Measurements from ENCODE around the gene NEDD4L.

NEDD4L gene

DNA sequence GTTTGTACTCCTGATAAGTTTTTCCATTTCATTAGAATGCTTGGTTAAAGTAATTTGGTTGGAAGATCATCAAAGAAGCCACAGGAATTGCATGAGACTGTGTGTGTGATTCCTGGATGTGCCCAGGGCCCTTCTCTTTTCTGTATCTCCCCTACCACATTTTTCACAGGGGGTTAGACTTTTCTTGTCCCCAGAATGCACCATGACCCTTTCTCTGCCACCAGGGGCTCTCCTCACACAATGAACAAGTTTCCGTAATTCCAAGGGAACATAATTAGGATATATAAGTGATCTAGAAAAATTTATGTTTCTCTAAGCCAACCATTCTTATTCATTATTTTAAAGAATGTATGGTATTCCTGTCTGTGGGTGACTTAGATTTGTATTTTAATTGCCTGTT is 291.8 kb downstream of the NEDD4L start:
- DNase-seq: no peak

DNA sequence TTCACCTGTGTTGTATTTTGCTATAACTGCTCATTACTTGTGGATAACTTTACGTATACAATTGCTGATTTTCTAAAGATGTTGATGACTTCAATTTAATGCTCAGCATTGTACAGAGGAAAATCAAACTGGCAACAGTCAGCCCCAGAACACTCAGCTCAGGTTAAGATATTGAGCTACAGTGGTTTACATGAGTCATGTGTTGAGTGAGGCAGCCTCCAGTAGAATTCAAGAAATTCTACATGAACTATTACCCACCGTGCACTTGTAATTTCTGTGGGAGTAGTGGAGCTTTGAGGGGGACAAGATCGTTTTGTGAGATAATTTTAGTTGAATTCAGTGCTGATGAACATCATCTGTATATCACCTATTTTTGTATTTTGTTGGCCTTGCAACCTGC is 292.6 kb downstream of the NEDD4L start:
- DNase-seq: no peak

DNA sequence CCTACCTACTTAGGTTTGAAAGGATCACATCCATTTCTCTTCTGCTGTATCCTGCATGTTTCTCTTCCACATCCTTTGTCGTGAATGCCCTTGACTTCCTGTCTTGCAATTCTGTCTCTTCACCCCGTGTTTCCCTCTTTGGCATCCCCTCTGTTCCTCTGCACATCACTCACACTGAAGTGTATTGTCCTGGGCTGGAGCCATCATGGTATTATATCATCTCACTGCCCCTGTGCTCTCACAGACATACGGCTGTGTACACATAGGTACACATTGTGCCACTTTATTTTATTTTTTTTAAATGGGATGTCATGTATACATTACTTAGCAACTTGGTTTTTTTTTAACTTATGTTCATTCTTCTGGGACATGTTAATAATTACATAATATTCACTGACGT is 293.3 kb downstream of the NEDD4L start:
- no peak for DNase-seq

DNA sequence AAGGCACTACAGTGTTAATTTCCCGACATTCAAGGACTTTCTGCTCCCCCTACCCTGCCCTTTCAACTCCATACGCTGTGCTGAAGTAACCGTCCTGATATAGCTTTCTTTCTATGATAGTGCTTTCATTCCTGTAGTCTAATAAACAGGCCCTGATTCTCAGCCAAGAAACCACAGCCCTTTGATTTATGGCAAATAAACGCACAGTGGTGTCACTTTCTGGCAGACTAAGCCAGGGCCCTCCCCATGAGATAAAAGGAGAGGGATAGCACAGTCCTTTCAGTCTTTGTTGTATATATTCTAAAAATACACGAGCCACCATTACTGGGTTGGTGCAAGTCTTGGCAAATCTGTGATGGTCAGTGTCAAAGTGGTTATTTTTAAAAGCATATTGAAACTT is 293.7 kb downstream of the NEDD4L start:
- DNase-seq: no peak

DNA sequence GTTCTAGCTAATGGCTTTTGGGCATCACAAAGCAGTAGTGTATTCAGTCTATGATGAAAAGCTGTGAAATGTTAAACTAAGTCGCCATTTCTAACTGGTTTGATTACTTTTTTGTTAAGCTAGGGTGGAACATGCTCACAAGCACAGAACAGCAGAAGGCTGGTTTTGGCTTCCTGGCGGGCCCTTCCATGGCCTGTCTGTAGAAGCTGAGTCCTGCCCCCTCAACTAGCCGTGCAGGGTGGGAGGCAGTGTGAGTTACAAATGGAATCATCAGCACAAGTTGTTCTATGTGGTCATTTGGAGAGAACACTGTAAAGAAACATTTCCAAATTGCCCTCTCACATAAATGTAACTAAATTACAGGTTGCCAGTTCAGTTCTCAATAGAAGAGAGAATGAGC is 294.1 kb downstream of the NEDD4L start:
- no peak for DNase-seq

DNA sequence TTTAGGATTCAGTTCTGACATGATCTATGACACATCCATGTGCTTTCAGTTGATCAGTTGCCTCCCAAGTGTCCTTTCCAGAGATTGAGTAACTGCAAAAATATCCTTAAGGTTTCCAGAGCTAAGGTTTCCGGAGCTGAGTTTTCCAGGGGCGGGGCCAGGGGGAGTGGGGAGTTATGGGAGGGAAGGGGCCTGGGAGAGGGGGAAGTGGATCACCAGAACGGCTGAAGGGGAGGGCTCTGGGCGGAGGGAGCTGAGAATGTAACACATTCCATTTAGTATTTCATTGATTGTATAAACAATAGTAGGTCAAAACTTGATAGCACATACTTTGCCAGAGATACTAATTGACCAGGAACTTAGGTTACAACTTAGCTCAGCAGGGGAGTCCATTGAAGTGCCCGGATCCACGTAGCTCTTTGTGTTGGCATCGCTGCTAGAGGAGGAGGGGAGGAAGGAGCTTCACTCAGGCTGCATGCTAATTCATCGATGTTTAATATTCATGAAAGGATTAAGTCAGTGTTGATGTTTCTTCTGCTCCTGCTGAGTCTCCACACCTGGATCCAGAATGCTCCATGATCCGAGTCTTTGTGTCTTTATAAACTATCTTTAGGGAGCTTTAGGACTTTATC is 295.1 kb downstream of the NEDD4L start:
- no peak for DNase-seq

DNA sequence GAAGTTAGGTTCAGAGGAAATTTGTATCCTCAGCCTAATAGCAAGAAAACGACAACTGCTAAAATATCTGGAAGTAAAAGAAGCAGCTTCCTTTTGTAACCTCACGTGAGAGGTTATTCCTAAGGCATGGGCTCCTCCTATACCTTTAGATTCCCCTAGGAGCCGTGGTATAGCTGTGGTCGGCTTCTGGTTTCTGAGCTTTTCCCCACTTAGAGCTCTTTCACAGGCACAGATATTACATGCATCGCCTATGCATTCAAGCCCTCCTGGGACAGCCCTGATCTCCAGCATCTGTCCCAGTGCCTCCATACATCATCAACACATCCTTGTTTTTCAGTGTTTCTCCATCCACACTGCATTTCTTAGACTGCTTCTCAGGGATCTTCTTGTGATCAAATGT is 295.9 kb downstream of the NEDD4L start:
- DNase-seq: no peak

DNA sequence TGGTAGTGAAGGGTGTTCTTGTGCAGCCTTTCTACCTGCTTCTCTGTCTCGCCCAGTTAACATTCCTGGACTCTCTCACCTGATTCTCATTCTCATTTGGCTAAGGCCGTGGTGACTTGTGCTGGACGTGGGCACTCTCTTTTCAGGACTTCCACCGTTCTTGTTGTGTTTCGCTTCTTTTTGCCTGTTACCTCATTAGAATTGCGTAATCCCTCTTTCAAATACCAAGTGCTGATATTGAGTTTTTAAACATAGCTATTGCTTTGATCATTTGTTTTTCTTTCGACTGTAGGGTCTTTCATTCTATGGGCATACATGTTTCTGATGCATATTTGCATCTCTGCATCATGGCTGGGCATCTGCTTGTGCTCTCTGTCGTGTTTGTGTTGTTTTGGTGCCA is 297.9 kb downstream of the NEDD4L start:
- DNase-seq: no peak

DNA sequence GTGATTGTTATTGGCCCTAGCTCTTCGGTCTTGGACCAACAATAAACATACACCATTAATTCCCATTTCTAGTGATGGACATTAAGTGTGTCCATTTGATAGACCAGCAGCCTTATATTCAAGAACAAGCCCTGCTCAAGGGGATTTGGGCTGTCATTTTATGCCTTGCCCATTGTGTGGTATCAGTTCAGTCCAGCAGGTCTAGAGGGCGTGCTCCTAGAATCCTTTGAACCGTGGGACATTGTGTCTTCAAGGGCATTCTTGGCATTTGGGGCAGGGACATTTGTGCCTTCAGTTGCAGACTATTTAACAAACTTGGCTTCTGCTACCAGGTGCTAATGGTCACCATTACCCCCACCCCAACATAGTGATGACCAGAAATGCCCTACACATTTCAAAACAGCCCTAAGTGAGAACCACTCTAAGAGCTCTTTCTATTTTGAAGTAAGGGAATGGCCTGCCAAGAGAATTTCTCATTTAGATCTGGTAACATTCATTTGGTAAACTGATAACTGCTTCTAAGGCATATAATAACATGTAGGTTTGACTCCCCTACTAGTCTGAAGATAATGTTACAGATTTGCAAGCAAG is 300.1 kb downstream of the NEDD4L start:
- no peak for DNase-seq

DNA sequence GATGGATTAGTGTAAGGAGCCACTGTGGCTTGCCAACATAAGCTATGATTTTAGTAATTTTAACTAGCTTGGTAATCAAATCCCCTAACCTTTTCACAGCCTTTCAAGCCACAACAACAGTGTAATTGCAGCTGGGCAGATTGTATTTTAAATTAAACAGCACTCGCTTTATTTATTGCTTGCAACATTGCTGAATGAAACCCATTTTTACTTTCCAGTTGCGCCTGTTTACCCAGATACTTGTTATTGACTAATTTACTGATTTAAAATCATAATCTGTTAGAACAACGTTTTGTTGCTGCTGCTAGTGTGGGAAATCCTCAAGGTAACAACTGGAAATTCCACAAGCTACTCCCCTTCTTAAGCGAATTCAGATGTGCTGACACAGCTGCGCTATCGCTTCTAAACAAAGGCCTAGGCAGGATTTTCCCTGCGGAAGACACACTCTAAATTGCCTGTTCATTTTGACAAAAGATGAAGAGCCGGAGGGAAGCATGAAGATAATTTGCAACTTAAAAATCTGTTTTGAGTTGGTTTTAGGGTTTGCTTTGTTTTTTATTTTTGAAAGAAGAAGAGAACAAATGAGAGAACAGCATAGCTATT is 300.9 kb downstream of the NEDD4L start:
- DNase-seq: no peak

DNA sequence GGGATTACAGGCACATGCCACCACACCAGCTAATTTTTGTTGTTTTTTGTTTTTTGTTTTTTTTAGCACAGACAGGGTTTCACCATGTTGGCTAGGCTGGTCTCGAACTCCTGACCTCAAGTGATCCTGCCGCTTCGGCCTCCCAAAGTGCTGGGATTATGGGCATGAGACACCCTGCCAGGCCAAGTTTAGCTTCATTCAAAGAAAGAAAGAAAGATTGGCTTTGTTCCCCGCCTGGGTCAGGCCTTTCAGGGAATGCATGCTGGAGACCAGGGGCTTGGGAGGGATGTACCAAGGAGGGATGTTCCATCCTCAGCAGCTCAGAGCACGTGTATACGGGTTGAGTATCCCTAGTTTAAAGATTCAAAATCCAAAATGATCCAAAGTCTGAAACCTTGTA is 301.8 kb downstream of the NEDD4L start:
- DNase-seq: no peak

DNA sequence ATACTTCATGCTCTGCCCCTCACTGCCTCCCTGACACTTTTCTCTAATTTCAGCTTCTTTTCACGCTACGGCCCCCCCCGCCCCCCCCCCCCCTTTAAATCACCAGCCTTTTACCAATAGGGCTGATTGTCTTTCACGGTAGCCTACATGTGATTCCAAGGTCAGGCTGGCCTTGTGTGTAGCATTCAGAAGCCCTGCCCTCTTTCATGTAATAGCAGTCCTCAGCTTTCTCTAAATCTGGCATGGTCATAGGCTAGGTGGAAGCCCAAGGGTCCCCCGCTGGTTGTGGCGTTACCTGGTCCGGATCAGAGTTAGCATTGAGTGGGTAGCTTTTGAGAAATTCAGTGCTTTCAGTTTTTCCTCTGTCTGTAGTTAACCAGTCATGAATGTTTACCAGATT is 303.1 kb downstream of the NEDD4L start:
- no peak for DNase-seq

DNA sequence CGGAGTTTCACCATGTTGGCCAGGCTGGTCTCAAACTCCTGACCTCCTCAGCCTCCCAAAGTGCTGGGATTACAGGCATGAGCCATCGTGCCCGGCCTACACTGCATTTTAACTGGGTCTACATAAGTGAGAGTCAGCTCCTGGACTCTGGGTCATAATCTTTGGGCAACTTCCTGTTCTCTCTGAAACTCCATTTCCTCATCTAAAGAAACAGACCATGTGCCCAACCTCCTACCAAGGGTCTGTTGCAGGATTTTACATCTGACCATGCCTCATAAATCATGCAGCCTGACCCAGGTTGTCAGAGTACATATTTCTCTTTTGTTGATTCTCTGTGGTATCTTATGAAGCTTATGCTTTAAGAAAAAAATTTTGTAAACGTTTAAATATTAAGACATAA is 304.5 kb downstream of the NEDD4L start:
- DNase-seq: no peak

DNA sequence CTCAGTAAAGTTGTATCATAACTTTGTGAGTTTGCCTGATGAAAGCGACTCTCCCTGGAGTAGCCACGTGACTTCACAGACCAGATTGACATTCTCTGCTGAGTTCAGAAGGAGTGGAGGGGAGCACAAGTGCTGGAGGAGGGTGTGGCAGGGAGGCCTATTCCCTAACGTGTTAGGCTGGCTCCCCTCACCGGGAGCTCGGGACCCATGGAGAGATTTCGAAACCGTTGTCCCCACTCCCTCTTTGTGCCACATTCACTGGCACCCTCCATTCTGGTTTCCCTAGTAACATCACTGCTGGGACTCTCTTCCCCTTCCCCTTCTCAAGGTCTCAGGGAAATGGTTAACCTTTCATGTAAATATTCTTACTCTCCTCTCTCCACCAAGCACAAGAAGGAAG is 304.9 kb downstream of the NEDD4L start:
- DNase-seq: no peak

DNA sequence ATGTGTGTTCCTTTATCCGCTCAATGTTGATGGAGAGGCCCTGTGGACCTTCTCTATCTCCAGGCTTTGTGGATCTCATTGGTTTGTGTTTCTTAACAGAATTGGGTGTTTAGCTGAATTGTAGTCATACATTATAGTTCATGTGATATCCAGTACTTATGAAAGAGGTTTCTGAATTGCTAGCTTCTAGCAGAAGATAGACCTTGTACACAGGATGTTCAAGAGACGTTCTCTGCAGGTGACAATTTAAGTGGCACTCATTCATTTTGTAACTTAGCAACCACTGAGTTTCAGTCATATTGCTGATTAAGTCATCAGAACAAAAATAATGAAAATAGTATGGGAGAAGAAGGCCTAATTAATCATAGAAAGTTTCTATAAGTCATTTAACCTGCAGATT is 305.6 kb downstream of the NEDD4L start:
- no peak for DNase-seq

DNA sequence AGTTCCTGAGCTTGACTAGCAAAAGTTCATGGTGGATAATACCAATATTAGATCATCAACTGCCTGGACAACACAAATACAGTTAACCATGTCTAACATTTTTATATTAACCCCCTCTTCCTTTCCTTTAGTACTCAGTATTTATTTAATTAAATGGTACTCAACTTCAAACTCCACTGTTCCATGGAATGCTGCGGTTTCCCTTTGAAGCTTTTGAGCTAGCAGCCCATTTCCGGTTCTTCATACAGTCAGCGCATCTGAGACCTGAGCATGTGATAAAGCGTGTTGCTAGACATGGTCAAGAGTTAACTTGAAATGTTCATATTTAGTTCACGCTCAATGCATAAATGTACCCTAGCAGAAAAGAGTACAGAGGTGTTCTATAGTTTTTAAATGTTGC is 306.5 kb downstream of the NEDD4L start:
- no peak for DNase-seq

DNA sequence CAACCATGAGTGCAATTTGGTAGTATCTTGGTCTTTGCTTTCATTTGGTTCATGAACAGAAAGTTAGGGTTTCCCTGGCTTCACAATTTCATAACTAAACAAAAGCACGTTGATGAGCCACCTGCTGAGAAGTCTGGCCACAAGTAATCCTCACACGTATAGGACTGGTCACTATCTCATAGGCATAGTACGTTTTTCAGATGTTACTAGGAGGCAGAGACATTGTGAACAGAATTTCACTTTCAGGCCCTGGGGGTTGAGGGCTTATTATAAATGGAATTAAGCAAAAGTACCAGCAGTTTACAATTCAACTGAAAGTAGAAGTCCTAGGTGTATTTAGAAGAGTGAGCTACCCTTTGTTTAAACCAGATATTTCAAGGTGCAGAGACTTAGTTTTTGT is 307.8 kb downstream of the NEDD4L start:
- no peak for DNase-seq

DNA sequence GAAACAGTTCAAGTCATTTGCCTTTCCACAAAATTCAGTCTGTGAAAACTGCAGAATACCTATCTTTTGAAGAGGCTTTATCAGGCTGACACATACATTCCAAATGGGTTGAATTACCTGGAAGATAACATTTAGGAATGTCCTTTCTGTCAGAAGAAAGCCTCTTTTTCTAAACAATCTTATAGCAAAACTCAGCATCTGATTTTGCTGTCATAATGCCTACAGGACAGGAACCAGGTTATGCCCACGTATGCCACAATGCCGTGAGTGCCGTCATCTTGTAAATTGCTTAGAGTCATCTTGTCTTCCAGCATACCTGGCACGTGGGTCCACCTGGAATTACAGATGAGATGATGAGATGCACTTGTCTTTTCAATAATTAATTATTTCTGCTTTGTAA is 309.6 kb downstream of the NEDD4L start:
- DNase-seq: no peak

DNA sequence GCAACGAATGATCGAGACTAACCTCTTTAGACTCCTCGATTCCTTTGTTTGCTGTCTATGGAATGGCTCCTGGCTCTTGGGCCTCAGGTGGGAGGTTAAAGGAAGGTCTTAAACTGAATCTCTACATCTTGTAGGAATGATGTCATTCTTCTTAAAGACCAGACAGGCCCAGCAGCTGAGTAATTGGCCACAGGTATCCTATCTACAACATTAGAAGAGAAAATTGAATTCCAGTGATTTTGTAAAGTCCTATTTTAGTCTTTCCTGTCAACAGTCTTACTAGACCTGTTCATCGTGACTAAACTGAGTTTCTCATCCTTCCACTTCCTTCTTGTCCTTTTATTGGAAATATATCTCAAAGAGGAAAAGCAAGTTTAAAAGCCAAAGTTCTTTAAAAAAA is 310.0 kb downstream of the NEDD4L start:
- no peak for DNase-seq

DNA sequence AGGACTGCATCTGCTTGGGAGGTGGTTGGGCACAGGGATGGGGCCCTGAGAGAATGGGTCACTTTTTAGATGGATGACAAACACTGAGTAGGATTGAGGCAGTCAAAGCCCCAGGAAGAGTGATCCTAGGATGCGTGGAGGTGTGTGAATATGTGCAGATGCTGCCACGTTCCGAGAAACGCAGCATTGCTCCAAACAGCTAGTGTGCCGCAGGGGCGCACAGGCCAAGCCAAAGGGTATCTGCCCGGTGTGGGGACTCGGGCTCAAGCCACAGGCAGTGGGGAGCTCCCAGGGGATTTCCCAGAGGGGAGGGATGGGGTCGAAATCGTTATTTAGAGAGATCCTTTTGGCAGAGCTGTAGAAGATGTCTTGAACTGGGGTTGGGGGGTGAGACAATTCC is 310.8 kb downstream of the NEDD4L start:
- DNase-seq: no peak

DNA sequence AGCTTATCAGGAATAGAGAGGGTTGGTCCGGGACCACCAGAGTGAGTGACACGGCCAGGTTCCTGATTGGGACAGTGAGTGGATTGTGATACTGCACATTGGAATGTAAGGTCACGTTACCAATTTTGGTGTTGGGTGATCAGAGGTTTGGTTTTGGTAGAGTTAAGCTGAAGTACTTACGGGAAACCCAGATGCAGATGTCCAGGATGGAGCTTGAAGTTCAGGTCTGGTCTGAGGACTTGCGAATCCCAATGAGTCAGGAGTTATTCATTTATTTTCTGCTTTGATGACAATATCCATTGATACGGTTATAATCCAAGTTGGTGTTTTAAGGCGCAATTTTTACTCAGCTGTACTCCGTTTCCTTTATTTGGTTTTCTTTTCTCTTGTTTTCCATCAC is 311.2 kb downstream of the NEDD4L start:
- DNase-seq: no peak

DNA sequence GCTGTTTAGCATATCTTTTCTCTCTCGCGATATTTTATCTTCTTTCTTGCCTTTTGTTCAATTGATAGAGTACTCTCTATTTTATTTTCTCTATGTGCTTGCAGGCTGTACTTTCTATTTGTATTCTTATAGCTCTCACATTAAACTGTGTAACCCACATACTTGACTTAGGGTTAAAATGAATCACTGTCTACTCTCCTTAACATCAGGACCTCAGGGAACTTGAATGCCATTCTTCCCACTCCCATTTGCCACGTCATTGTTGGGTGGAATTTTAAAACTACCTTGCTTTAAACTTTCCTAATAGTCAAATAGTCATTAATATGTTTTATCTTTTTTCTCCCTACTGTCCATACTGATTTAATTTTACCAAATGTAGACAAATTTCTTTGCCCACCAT is 315.2 kb downstream of the NEDD4L start:
- DNase-seq: no peak

DNA sequence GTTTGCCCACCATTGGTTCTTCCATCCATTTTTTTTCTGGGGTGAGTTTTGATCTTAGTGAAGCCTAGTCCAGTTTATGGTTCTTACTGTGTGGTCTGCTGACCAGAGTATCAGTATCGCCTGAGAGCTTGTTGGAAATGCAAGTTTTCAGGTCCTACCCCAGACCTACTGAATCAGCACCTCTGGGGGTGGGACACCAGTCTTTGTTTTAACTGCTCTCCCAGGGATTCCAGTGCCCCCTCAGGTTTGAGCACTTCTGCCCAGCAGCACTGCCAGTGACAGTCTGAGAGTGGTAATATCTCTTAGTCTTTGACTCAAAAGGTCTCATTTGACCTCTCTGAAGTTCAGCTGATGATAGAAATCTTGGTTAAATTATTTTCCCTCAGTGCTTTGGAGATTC is 315.6 kb downstream of the NEDD4L start:
- no peak for DNase-seq

DNA sequence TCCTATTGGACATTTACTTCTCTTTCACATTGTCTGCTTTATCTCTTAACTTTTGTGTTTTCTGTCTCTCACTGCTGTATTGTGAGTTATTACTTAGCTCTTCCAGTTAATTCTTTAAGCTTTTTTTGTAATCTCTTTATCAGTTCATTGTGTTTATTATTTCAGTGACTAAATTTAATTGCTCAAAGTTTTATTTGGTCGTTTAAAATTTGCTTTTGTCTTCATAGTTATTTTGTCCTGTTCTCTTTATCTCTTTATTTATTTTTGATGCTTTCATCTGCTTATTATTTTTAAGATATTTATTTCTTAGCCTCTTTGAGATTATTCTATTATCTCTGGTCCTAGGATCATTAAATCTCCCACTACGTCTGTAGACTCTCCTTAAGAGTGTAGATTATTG is 316.3 kb downstream of the NEDD4L start:
- DNase-seq: no peak

DNA sequence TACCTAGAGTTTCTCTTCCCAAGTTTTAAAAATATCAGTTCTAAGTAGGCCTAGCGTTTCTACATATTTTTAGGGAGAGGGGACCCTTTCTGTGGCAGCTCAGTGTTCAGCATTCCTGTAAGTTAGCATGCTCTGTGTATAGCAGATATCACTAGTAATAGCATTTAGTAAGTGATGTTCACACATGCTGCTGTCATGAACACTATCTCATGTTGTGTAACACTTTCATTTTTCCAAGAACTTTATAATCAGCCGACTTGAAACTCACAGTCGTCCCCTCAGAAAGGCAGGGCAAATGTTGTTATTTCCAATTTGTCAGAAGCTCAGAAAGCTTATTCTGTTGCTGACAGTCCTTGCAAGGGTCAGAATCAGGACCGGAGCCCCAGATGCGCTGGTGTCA is 317.2 kb downstream of the NEDD4L start:
- no peak for DNase-seq
